A549 (cell line): ENCODE measurements around the gene IRX4. TPM values are rescaled to one million over a fixed set of nuclear protein-coding genes. Genes with fewer than 3 reads are reported as not detected.

Source experiments
- ATAC-seq, 2 experiments: fragments of 200-7000 bp in 1 of 2; fragments of >200 bp in 1 of 2; cut with Nextera tagmentation in 1 of 2; cut with Tn5 transposase in 1 of 2; 3 replicates each; pipeline versions ENCODE4 v1.8.0 to v1.9.1; 2018 to 2020; ENCODE audit warnings: mild to moderate bottlenecking in 1 of 2, moderate library complexity in 1 of 2
- CTCF ChIA-PET: fragments of 300-600 bp; sonication (Branson Sonifier 250); formaldehyde crosslinking; extraction: SDS; loops from one replicate; lab custom pipeline; 2021; ENCODE audit warnings: antibody characterized with exemption, inconsistent platforms; lab: Yijun Ruan, JAX
- POLR2A ChIA-PET: fragments of 350-600 bp; formaldehyde crosslinking; extraction: SDS; loops from one replicate; lab custom pipeline; 2021; ENCODE audit warnings: antibody characterized with exemption, inconsistent platforms; lab: Yijun Ruan, JAX
- DNase-seq, 2 experiments: peaks; one replicate each; pipeline versions ENCODE4 v3.0.0 to v3.0.0-alpha.2; 2011 to 2016; ENCODE audit warnings: low read depth in 1 of 2, low spot score in 1 of 2
- FAIRE-seq: peaks from 2 replicates; lab custom pipeline; 2011; peaks lifted over from hg19 to GRCh38; lab: Jason Lieb, UNC
- H3K27ac ChIP-seq, 2 experiments: fragments of >200 bp; sonication (Bioruptor Twin); formaldehyde crosslinking; 3 replicates each; pipeline ENCODE4 v1.5.1; 2016 to 2017
- H3K4me1 ChIP-seq: fragments of >200 bp; sonication (Bioruptor Twin); formaldehyde crosslinking; 3 replicates; pipeline ENCODE4 v1.6.1; 2016
- H3K4me2 ChIP-seq: fragments of >200 bp; sonication (Bioruptor Twin); formaldehyde crosslinking; 3 replicates; pipeline ENCODE4 v1.6.1; 2016
- H3K4me3 ChIP-seq: fragments of >200 bp; sonication (Bioruptor Twin); formaldehyde crosslinking; 3 replicates; pipeline ENCODE4 v1.5.1; 2016
- H3K9me3 ChIP-seq: fragments of >200 bp; sonication (Bioruptor Twin); formaldehyde crosslinking; 3 replicates; pipeline ENCODE4 v1.6.1; 2016
- CBX2 ChIP-seq: fragments of 200-600 bp; sonication (generic); IDR thresholded peaks from 2 replicates; pipeline ENCODE4 v1.6.1; 2016; ENCODE audit warnings: low read depth, mild to moderate bottlenecking, borderline replicate concordance
- EHF ChIP-seq: fragments of 250-450 bp; sonication (Bioruptor Pico); IDR thresholded peaks from 2 replicates; pipeline ENCODE4 v1.5.0; 2020; ENCODE audit warnings: mild to moderate bottlenecking
- EP300 ChIP-seq, 2 experiments: fragments of >200 bp; sonication (Bioruptor Twin); formaldehyde crosslinking; IDR thresholded peaks; 2 replicates in 1 of 2; 3 replicates in 1 of 2; pipeline ENCODE4 v1.6.1; 2016 to 2017
- ESRRA ChIP-seq: fragments of 150-350 bp; IDR thresholded peaks from 2 replicates; pipeline ENCODE4 v1.6.1; 2014; ENCODE audit warnings: mild to moderate bottlenecking, low read length, borderline replicate concordance
- HDAC2 ChIP-seq: fragments of 200-600 bp; sonication (generic); IDR thresholded peaks from 2 replicates; pipeline ENCODE4 v1.6.1; 2016
- HEYL ChIP-seq: fragments of 250-450 bp; sonication (Bioruptor Pico); IDR thresholded peaks from 2 replicates; pipeline ENCODE4 v1.8.0; 2021; ENCODE audit warnings: mild to moderate bottlenecking, moderate library complexity
- HOXA7 ChIP-seq: fragments of 250-450 bp; sonication (Bioruptor Pico); IDR thresholded peaks from 2 replicates; pipeline ENCODE4 v1.5.0; 2020; ENCODE audit warnings: mild to moderate bottlenecking, moderate library complexity
- HOXB5 ChIP-seq: fragments of 250-450 bp; sonication (Bioruptor Pico); IDR thresholded peaks from 2 replicates; pipeline ENCODE4 v1.5.0; 2020; ENCODE audit warnings: mild to moderate bottlenecking, moderate library complexity
- JUN ChIP-seq, 2 experiments: fragments of >200 bp; sonication (Bioruptor Twin); formaldehyde crosslinking; IDR thresholded peaks; 2 replicates in 1 of 2; 3 replicates in 1 of 2; pipeline ENCODE4 v1.6.1; 2016 to 2017
- JUNB ChIP-seq: fragments of >200 bp; sonication (Bioruptor Twin); formaldehyde crosslinking; IDR thresholded peaks from 2 replicates; pipeline ENCODE4 v1.6.1; 2016
- MAFK ChIP-seq: fragments of 450-650 bp; IDR thresholded peaks from 2 replicates; pipeline ENCODE4 v1.6.1; 2014; ENCODE audit not compliant: partially characterized antibody
- MAZ ChIP-seq: fragments of 150-350 bp; IDR thresholded peaks from 2 replicates; pipeline ENCODE4 v1.6.1; 2014; ENCODE audit warnings: antibody characterized with exemption, low read depth, low read length, borderline replicate concordance
- NPAS2 ChIP-seq: fragments of 250-450 bp; sonication (Bioruptor Pico); IDR thresholded peaks from 2 replicates; pipeline ENCODE4 v1.8.0; 2022; ENCODE audit warnings: mild to moderate bottlenecking, moderate library complexity, borderline replicate concordance
- NR3C1 ChIP-seq: fragments of >200 bp; sonication (Bioruptor Twin); formaldehyde crosslinking; IDR thresholded peaks from 3 replicates; pipeline ENCODE4 v1.6.1; 2017
- PBX3 ChIP-seq: IDR thresholded peaks from 2 replicates; pipeline ENCODE4 v1.6.1; 2012
- POLR2A ChIP-seq: IDR thresholded peaks from 2 replicates; pipeline ENCODE4 v1.6.1; 2012; ENCODE audit warnings: mild to moderate bottlenecking, low read length
- RAD21 ChIP-seq, 2 experiments: fragments of >200 bp in 1 of 2; sonication (Bioruptor Twin) in 1 of 2; formaldehyde crosslinking in 1 of 2; IDR thresholded peaks in 1 of 2; conservative IDR thresholded peaks in 1 of 2; 2 replicates in 1 of 2; 3 replicates in 1 of 2; pipeline ENCODE4 v1.6.1; 2012 to 2018; ENCODE audit warnings: inconsistent platforms in 1 of 2
- RCOR1 ChIP-seq: fragments of 150-350 bp; IDR thresholded peaks from 2 replicates; pipeline ENCODE4 v1.6.1; 2014; ENCODE audit warnings: antibody characterized with exemption, low read length, low read depth
- TFCP2L1 ChIP-seq: fragments of 250-450 bp; sonication (Bioruptor Pico); IDR thresholded peaks from 2 replicates; pipeline ENCODE4 v1.5.0; 2021; ENCODE audit warnings: mild to moderate bottlenecking
- USF2 ChIP-seq: fragments of 450-650 bp; IDR thresholded peaks from 2 replicates; pipeline ENCODE4 v1.6.1; 2014; ENCODE audit warnings: antibody characterized with exemption
- ZFP36 ChIP-seq: fragments of 450-650 bp; IDR thresholded peaks from 2 replicates; pipeline ENCODE4 v1.6.1; 2014; ENCODE audit warnings: borderline replicate concordance; ENCODE audit not compliant: partially characterized antibody
- ZNF302 ChIP-seq: fragments of 250-450 bp; sonication (Bioruptor Pico); IDR thresholded peaks from 2 replicates; pipeline ENCODE4 v1.9.0; 2021; ENCODE audit warnings: inconsistent platforms, mild to moderate bottlenecking, moderate library complexity
- WGBS: methylation state at CpG from one replicate; pipeline ENCODE4 v1.1.6; 2017; ENCODE audit errors: missing lambda C conversion rate; 5-methylcytosine and 5-hydroxymethylcytosine counted together
- polyA plus RNA-seq, 4 experiments: library from polyadenylated mRNA; depleted of rRNA in 3 of 4; stranded (reverse); fragments of >200 nt; fragmentation: RNase III in 1 of 4; extraction: RNeasy Plus Mini Kit Qiagen cat#74134 plus additional on column Dnase treatment in 1 of 4; gene quantifications; 2 replicates in 3 of 4; 3 replicates in 1 of 4; pipeline ENCODE4 v1.2.3, GENCODE V29; 2011 to 2017
- TF ChIP-seq, protein P1 (sequence below): fragments of 250-450 bp; sonication (Bioruptor Pico); IDR thresholded peaks from 2 replicates; pipeline ENCODE4 v1.5.0; 2020; ENCODE audit warnings: low read depth, mild to moderate bottlenecking, moderate library complexity

Gene IRX4
- polyA plus RNA-seq, 2 of the 4 experiments (the other 2 are of a cell fraction) = 0.04 to 0.06 TPM

- H3K4me3 ChIP-seq = no peak overlapping the region
- ATAC-seq (no peak), FAIRE-seq (no peak), DNase-seq (no peak)
- H3K9me3 ChIP-seq = peaks cover 14% of the 10 kb centered on the region; the same call in 2 of the 3 replicates
- WGBS = 26% methylated on average over 5 of the region's 5 CpGs
- no peak overlapping the region for H3K4me2 ChIP-seq
- no peaks in the 10 kb centered on the region for H3K4me1 ChIP-seq
- POLR2A ChIA-PET = no interaction called here
- no peak overlapping the region for H3K27ac ChIP-seq
- CTCF ChIA-PET = interaction anchor here (0.7 to 1.6 kb wide), 3 partner anchors 15 to 64 kb away, joined by 3 read pairs; no protein-coding TSS in a partner anchor
- TF ChIP-seq NPAS2 = no peak
- no peak for TF ChIP-seq HDAC2
- TF ChIP-seq USF2 = no peak
- no peak for TF ChIP-seq RAD21 (conservative IDR thresholded peaks at IDR 0.05 in 1 of 2, IDR thresholded peaks at IDR 0.05 in 1 of 2)
- TF ChIP-seq ZFP36 = no peak
- TF ChIP-seq TFCP2L1 (CRISPR knock-in tag) = no peak
- TF ChIP-seq MAFK = no peak
Observed at GRCh38 chr5:1901983-1902382, 19.3 kb upstream of the IRX4 start.

GRCh38 chr5:1901061-1901460, 18.3 kb upstream of the IRX4 start:
- Histone ChIP-seq H3K9me3 (peaks cover 14% of the 10 kb centered on the region; the same call in 2 of the 3 replicates), H3K4me1 (no peaks in the 10 kb centered on the region), H3K4me2 (no peak overlapping the region), H3K4me3 (no peak overlapping the region), H3K27ac (no peak overlapping the region)
- TF ChIP-seq CBX2 = no peak
- no peak for TF ChIP-seq JUNB
- TF ChIP-seq POLR2A = no peak
- no peak for TF ChIP-seq EP300 (IDR thresholded peaks at IDR 0.05)
- TF ChIP-seq HEYL (CRISPR knock-in tag) = no peak
- TF ChIP-seq, protein P1, sequence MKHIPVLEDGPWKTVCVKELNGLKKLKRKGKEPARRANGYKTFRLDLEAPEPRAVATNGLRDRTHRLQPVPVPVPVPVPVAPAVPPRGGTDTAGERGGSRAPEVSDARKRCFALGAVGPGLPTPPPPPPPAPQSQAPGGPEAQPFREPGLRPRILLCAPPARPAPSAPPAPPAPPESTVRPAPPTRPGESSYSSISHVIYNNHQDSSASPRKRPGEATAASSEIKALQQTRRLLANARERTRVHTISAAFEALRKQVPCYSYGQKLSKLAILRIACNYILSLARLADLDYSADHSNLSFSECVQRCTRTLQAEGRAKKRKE (CRISPR knock-in tag) = no peak
- no peak for TF ChIP-seq EHF (CRISPR knock-in tag)
- no peak for TF ChIP-seq HOXA7
- TF ChIP-seq JUN (IDR thresholded peaks at IDR 0.05) = no peak
- no peak for TF ChIP-seq HOXB5 (CRISPR knock-in tag)
- FAIRE-seq (no peak), ATAC-seq (no peak), DNase-seq (no peak)
- 8% methylated on average over 4 of the region's 5 CpGs for WGBS
- POLR2A ChIA-PET = no interaction called here
- CTCF ChIA-PET = interaction anchor here (1.6 kb wide), 1 partner anchor 16 kb away, joined by 3 read pairs; no protein-coding TSS in a partner anchor

GRCh38 chr5:1899201-1899600, 16.5 kb upstream of the IRX4 start:
- DNase-seq (no peak), ATAC-seq (no peak), FAIRE-seq (no peak)
- 15% methylated on average over 5 of the region's 5 CpGs for WGBS
- ChIA-PET POLR2A (no interaction called here), CTCF (interaction anchor here (1.0 kb wide), 1 partner anchor 245 kb away, joined by 3 read pairs; no protein-coding TSS in a partner anchor)
- no peaks in the 10 kb centered on the region; the same call in 2 of the 3 replicates for H3K9me3 ChIP-seq
- H3K4me2 ChIP-seq = no peak overlapping the region
- H3K4me3 ChIP-seq = no peak overlapping the region
- no peak overlapping the region for H3K27ac ChIP-seq
- no peaks in the 10 kb centered on the region for H3K4me1 ChIP-seq
- TF ChIP-seq EHF (CRISPR knock-in tag) = no peak
- TF ChIP-seq PBX3 = no peak
- no peak for TF ChIP-seq NR3C1
- no peak for TF ChIP-seq EP300 (IDR thresholded peaks at IDR 0.05)
- no peak for TF ChIP-seq ESRRA
- TF ChIP-seq, protein P1 (CRISPR knock-in tag) = no peak
- TF ChIP-seq MAZ = no peak
- no peak for TF ChIP-seq RCOR1
- no peak for TF ChIP-seq ZNF302
- TF ChIP-seq MAFK = no peak
